ENCODE data around the gene SLC6A15. TPM values are rescaled to one million over a fixed set of nuclear protein-coding genes. Genes with fewer than 3 reads are reported as not detected.

The SLC6A15 gene
- 0.65 and 2.1 TPM in 2 replicates for total RNA-seq

DNA sequence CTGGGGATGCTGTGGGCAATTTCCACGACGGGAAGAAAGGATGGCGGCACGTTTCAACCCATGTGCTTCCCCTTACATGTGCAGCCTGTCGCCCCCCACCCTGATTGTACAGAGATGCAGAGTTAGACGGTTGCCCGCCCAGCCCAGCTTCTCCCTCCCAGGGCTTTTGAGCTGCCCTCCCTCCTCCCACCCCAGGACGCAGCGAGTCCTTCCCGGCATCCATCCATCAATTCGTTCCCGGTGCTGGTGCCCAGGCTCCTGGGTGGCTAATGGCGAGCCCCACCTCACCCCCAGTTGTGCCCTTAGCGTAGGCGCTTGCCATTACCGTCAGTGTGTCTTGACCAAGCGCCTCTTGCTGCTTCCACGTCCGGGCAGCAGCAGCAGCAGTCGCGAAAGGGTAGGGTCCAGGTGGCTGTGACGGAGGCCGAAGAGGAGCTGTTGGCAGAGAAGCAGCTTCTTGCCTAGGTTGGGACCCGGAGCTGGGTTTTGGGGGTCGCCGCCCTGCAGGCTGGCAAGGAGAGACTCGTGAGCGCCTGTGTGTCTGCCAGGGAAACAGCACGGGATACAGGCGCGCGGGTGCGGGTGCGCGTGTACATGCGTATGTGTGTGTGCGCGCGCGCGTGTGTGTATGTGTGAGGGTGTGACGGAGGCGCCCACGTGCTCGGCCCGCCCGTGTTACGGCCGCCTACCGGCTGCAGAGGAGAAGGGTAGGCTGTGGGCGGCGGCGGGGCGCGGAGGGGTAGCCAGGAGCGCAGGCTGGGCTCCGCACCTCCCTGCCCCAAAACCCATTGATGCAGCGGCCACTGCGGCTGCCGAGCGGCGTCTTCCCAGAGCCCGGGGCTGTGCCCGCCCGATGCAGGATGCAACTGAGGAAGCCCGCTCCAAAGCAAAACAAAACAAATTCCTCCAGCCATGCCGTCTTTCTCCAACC is at the start of gene SLC6A15:
Gene SLC6A15 (minus strand): TSS at position 602 of the 931 bp plus-strand sequence. CDS start 20,679 bp downstream, outside the sequence.

Other genes starting within 250 kb of the SLC6A15 start
- not detected in 2 replicates for gene TSPAN19, start 123.5 kb upstream of the SLC6A15 start, total RNA-seq
- 0.65 TPM in 1 of 2 replicates, not detected in the other for gene LRRIQ1, start 123.6 kb upstream of the SLC6A15 start, total RNA-seq

Measured in epithelial cell of umbilical artery (primary cell).